HG02798 (cell line): ENCODE data around the gene USP6NL.

ENCODE experiments used
- ATAC-seq: cut with Tn5 transposase; IDR thresholded peaks from one replicate; pipeline ENCODE4 v1.9.1; 2021; ENCODE audit warnings: mild to moderate bottlenecking; ENCODE audit not compliant: unreplicated experiment, poor library complexity

The USP6NL gene

DNA sequence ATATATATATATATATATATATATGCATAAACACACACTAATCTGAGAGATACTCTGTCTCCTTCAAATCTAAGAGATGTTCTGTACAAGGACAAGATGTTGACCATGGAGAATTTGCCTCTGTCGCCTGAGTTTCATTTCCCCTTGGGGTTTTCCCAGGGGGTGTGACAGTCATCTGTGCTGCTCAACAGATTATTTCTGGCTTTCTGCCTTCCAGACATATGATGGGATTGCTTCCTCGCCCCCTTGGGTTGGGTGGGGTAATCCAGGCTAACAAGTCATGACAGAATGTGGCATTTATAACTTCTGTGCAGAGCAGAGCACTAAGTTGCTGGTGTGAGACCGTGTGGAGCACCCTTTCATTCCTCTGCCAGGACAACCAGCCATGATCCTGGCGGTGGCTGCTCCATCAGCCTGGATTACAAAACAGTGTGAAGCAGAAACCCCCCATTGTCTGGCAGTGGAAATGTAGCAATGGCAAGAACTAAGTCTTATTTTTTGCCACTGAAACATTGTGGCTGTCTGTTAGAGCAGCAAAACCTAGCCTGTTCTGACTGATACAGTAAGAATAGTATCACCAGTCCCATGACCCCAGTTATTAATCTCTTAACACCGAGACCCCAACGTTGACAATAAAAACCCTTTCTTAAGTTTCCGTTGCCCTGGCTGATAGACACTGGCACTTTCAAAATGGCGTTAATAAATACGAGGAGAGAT is 13.7 kb upstream of the USP6NL start:
- ATAC-seq: peak; percentile 77

DNA sequence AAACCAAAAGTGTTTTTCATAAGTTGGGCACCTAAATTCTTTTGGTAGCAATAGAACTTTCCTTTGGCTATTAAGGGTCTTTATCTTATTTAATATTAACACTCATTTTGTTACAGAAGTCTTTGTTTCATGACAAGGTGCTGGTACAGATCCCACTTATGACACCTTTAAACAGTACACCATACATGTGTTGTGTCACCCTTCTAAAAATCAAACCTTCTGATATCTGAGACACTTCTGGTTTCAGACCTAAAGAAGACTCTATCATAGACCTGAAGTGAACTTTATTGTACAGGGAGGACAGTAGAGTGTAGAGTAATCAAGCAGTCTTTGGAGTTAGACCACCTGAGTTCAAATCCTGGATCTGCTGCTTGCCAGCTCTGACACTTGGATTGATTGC is 5.8 kb upstream of the USP6NL start:
- ATAC-seq: no peak

DNA sequence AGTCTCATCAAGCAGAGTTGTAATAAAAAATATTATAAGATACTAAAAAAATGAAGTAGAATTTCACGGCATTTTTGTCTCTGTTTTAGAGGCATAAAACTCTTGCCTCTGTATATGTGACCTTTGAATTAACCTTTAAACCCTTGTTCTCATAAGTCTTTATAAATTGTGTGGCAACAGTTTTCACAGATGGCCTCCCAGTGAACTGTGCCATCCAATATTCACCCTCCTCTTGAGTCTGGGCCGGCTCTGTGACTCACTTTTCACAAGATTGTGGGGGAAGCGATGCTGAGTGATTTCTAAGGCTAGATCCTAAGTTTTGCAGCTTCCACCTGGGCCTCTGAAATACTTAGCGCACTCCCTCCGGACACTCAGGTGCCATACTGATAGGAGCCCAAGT is 4.6 kb upstream of the USP6NL start:
- no peak for ATAC-seq

DNA sequence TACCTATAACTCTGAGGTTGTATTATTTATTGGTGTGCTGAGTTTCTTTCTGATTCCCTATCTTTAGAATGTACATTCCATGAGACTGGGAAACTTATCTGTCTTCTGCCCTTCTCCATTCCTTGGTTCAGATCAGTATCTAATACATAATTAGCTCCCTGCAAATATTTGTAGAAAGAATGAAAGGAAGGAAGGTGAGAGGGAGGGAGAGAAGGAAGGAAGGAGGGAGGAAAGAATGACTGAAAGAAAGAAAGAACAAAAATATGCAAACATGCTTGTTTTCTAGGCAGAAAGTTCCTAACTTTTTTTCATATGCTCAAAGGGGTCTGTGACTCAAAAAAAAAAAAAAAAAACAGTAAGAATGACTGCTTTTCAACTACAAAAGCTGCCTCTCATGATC is 3.9 kb upstream of the USP6NL start:
- ATAC-seq: no peak

DNA sequence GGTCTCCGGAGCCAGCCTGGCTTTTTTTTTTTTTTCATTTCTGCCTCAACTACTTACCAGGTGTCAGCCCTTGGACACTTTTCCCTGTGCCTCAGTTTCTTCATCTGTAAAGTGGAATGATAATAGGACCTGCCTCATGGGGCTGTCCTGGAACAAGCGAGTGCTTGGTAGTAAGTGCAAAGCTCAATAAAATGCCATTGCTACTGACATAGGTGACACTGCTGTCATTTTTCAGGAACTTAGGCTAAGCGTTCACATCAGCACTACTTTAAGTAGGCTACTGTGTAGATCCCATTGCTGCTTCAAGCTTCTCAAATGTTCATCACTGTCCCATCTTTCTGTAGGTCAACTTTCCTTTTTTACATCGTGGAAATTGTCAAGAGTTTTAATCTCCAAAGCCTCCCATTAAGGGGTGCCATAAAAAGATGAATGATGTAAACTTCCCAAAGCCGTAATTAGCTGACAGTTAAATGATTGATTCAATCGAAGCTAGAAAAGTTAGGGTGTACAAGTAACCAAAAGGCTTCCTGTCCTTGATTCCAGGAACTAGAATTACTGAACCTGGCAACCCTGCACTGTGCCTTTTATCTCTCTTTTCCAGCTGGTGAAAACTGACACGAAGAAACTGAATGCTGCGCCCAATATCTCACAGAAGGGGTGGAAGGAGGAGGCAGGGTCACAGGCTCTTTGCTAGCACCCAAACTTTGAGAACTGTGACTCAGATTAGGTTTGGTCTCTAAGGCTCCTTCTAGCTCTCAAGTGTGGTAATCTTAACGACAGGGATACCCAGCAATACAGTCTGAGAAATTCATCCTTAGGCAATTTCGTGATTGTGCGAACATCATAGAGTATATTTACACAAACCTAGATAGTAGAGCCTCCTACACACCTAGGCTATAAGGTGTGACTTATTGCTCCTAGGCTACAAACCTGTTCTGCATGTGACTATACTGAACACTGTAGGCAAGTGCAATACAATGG is 861 bp upstream of the USP6NL start:
- ATAC-seq: no peak

DNA sequence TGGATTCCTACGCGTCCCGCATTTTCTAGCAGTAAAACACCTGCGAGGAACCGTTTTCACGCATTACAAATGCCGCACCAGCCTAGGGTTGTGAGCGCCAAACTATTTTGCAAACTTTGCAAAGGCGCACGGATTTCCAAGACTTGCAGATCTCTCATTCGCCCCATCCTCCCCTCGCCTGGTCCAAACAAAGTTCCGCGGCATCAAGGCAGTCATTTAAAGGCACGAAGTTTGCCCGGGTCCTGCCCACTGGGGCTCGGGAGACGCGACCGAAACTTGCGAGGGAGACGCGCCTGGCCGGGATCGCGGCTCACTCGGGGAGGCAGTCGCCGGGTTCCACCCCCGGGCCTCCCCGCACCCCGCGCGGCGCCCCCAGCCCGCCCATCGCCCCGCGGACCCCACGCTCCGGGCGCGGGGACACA is 613 bp downstream of the USP6NL start:
- ATAC-seq: no peak

DNA sequence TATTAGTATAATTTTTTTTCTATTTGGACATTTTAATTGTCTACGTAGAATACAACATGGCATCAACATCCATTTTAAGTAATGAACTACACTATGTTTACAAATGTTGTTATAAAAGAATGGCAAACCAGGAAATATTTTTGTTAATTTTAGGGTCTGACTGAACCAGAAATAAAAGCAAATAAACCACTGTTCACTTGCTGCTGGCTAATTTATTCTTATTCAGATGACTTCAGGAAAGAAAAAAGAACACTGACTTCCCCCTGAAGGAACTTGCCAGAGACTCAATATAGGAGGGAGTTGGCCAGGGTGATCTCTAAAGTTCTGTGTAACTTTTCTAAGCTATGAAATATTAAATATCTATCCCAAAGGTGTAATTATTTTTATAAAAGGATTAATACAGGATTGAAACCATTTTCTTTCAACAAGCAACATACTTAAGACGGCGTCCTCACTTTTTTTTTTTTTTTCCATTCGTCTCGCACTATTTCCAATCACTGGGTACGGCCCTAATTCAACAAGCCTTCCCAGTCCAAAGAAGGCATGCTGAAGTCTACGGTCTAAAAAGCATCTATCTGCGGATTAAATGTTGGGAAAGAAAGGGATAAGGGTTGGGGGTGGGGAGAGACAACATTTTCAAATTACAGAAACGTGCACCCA is 1.2 kb downstream of the USP6NL start:
- ATAC-seq: no peak

DNA sequence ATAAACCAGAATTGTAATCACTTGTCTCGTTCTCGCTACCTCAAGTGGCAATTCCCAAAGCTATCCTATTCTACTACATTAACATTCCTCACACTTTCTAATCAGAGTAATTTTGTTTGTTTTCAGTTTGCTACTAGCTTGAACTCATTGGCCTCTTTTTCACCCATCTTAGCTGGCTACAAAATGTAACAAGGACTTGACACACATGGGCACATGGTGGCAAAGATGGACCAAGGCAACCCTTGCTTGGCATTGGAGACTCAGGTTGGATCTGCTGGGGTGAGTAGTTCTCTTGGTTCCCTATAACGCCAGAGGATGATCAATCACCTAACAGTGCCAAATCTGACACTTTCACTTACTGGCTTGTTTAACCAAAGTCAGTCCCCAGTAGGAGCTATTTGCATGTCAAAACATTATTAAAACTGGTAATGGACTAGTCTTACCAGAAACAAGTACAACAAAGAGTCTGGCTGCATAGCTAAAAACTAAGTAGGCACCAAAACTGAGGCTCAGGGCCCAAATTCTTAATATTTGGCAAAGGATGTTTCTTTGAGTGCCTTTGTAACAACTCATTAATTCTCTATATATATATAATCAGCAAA is 1.9 kb downstream of the USP6NL start:
- no peak for ATAC-seq

DNA sequence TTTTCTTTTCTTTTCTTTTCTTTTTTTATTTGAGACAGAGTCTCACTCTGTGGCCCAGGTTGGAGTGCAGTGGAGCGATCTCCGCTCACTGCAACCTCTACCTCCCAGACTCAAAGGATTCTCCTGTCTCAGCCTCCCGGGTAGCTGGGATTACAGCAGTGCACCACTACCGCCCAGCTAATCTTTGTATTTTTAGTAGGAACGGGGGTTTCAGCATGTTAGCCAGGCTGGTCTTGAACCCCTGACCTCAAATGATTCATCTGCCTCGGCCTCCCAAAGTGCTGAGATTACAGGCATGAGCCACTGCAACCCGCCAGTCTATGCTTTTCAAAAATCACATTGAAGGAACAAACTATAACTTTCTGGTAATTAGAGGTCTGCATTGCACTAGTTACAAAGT is 2.4 kb downstream of the USP6NL start:
- no peak for ATAC-seq

DNA sequence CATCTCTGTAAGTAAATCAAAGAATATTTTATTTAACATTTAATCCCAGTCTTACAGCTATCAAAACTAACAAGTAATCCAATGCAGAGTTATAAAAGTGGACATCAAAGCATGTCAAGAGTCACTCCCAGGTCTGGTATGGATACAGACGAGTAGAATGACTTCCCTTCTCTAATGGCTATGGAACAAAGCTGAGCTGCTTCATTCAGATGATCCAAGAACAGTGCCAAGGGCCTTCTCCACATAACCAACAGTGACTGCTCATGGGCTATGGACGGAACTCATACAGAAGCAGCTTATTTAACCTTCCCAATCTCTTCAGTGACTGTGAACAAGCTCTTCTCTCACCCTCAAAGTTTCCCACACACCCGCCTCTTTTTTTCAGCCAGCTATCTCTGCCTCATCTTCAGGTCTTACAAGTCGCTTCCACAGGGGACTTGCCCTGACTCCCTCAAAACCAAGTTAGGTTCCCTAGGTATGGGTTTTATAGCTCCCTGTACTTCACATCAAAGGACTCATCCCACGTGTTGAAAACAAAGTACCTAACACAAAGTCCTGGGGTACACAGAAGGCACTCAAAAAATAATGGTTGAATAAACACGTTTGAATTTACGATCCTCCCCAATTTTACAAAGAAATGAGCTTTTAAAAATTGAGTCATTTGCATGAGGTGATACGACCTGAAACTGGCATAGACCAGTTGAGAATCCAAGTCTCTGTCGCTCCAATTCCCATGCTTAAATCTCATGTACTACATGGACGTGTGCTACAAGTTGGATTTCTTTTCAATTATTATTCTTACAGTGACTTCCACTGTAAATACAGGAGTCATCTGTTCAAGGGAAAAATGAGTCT is 3.1 kb downstream of the USP6NL start:
- ATAC-seq: no peak

DNA sequence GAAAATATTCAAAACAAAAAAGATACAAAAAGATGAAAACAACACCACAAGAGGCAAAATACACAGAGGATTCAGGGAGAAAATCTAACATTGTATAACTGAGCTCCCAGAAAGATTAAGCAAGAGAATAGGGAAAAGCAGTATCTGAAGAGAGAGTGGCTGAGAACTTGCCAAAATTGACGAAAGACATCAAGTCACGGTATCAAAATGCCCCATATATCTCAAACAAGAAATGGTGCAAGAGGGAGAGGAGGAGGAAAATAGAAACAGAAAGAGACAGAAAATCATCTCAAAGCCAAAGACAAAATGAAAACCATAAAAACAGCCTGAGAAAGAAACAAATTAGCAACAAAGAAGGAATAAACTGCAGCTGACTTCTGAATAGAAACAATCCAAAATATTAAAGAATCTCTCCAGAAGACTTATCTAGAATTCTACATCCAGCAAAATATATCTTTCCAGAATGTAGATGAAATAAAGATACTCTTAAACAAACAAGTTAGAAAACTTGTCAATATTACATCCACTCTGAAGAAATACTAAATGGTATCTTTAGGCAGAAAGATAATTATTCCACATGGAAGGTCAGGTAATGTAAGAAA is 5.5 kb downstream of the USP6NL start:
- ATAC-seq: no peak

DNA sequence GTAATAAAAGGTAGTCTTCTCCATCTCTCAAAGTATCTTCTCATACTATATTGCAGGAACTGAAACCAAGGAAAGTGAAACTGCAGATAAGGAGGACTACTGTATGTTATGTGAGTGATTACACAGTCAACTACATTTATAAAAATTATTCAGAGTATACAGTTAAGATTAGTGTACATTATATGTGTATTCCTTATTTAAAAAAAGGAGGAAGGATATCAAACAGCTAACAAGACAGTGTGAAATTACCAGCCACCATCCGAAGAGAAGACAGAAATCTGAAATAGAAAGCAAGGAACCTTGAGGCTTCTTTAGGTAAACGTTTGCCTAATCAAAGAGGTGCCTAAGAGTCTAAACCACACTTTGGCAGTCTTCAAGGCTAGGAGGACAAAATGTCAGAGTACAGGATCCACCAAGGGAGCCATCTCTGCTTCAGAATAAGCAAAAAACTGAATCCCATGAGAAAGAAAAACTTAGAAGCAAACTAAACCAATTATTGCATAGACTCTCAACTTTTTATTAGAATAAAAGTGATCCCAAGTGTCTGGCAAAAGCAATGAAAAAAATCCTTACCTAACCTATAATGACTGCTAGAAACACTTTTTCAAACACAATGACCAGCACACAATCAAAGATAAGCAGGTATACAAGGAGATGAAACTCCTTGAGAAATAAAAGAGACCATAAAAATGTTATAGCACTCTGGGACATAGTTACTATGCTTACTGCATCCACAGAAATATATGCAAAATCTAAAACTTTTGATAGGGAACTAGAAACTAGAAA is 6.4 kb downstream of the USP6NL start:
- ATAC-seq: no peak

DNA sequence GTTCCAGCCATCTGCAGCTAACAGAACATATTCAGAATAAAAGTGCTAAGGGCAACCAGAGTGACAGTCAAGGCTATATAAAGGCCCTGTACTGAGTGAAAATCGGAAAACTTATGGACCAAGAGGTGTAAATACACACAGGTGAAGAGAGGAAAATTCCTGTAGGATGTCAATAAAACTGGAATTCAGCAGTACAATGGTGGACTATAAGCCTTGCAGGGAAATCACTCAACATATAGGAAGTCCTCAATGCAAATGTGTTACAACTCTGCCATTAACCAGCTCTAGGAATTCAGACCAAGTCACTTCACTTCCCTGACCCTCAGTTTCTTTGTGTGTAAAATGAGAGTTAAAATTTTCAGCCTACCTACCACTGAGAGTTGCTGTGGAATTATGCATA is 7.7 kb downstream of the USP6NL start:
- no peak for ATAC-seq

DNA sequence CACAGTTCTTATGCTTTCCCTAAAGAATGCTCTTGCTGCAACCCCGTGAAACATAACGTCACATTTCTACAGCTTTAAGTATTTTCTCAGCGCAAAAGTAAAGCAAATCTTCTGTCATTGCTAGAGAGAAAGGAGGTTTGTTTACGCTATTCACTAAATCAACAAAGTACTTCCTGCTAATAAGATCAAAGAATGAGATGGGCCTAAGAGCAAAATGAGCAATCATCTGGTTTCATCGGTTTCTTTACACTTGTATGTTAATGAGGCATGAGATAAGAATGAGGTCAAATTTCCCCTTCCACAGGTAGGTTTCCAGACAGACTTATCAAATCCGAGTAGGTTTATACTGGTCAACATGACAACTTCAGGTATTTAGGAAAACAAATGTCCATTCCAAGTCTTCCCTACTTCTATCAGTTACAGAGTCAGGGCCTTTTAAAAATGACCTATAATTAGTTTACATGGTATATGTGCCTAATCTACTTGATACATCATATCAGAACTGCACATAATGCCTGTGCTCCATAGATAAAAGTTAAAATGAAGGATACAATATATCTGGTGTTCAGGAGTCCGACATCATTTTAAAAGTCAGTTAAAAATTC is 8.4 kb downstream of the USP6NL start:
- peak; percentile 39 for ATAC-seq

DNA sequence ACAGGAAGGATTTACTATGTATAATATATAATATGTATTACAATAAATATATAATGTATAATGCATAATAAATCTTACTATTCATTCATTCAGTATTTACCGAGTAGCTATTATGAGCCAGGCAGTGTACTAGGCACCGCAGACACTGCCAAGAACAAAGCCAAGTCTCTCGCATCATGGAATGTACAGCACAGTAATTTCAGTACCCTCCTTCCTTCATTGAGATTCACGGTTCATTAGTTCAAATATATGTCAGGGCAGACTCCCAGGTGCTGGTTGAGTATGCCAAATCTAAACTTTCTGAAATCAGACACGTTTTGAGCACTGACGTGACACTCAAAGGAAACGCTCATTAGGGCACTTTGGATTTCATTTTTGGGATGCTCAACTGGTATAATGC is 9.1 kb downstream of the USP6NL start:
- ATAC-seq: no peak

DNA sequence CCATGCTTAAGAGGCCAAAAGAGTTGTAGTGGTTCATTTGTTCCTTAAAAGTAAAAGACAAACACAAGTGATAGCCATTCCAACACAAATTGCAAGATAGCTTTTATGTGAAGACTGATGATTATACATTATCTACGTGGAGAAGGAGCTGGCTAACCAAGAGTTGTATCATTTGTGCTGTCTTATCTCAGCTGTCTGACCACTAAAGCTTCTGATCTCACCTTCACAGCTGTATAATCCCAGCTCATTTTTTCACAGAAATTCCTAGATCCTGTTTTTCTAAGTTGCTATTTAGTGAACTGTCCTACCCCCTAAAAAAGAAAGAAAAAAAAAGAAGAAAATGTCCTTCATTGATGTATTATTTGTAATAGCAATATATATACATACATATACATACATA is 9.8 kb downstream of the USP6NL start:
- no peak for ATAC-seq

DNA sequence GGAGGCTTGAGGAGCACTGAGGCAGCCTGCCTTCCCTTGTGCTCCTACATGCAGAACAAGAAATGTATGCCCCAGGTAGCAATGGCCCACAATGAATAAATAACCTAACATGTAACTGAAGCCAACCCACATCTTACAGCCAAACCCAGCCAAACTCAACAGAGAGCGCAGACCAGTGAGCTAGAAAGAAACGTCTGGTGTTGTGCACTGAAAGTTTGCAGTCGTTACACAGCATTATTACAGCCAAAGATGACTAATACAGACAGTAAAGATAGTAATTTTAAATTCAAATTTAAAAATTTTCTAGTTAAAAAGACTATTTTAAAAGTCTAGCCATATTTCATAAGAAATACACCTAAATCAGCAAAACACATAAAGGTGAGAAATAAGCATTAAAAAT is 11.2 kb downstream of the USP6NL start:
- no peak for ATAC-seq

DNA sequence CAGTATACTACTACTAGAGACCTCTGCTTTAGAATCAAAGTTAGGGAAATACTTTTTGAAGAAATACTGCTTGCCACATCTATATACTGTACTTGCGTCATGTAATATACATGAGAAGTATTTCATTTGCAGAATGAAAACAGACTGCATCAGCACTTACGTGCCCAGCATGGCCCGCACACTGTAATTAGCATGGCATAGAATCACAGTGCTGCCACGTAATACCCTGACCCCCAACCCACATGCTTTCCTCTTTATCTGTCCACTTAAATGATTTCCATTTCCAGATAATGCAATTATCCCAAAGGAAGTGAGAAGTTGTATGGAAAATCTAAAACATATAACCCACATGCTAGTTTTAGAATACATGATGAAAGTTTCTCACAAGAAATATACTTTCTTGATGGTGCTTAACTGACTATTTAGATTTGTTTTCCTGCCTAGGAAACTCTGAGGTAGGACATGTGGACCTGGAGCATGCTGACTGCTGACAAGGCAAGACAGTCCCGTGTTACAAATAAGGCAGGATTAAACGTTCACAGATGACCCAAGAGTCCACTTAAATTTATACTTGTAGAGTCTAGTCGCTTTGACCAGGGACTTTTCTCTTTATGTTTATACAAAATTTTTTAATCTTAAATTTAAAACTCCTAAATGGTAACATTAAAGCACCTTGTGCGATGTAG is 12.6 kb downstream of the USP6NL start:
- ATAC-seq: no peak
